Vagina (tissue), 2 donors: ENCODE results near the gene HIRA.

Experiments
- CTCF ChIP-seq, 3 experiments: fragments of 450-650 bp in 2 of 3; fragments of 200-600 bp in 1 of 3; sonication (generic) in 1 of 3; IDR thresholded peaks; one replicate each; pipeline ENCODE4 v1.5.1; 2017 to 2019; ENCODE audit warnings: antibody characterized with exemption in 3 of 3, mild to moderate bottlenecking in 2 of 3, moderate library complexity in 2 of 3
- POLR2A ChIP-seq, 2 donors: fragments of 450-650 bp; IDR thresholded peaks; one replicate each; pipeline ENCODE4 v1.6.1; 2017; ENCODE audit warnings: antibody characterized with exemption in 2 of 2, mild to moderate bottlenecking in 2 of 2, moderate library complexity in 2 of 2

- TF ChIP-seq POLR2A (IDR thresholded peaks at IDR 0.05): no peak
- no peak for TF ChIP-seq CTCF (IDR thresholded peaks at IDR 0.05)
These were observed 75.9 kb downstream of the HIRA start for GRCh38 chr22:19355413-19356157.
